Fibroblast of villous mesenchyme (primary cell): Measurements from ENCODE around the gene CELF2. TPM values are rescaled to one million over a fixed set of nuclear protein-coding genes. Genes with fewer than 3 reads are reported as not detected.

ENCODE experiments used
- DNase-seq: peaks from one replicate; pipeline ENCODE4 v3.0.0-alpha.2; 2010; ENCODE audit warnings: low read depth
- H3K4me3 ChIP-seq: 2 replicates; pipeline ENCODE4 v1.5.1; 2011; ENCODE audit warnings: low read depth, mild to moderate bottlenecking, low read length
- total RNA-seq: library from RNA; depleted of rRNA; stranded (reverse); fragments of >200 nt; gene quantifications from 2 replicates; pipeline ENCODE4 v1.2.3, GENCODE V29; 2012
- TF ChIP-seq, protein P1 (sequence below): IDR thresholded peaks from 2 replicates; pipeline ENCODE4 v1.5.1; 2012; ENCODE audit warnings: low read depth, mild to moderate bottlenecking, low read length; ENCODE audit not compliant: insufficient read depth

The CELF2 gene
- total RNA-seq, 1 donor, result 2.2 TPM

DNA sequence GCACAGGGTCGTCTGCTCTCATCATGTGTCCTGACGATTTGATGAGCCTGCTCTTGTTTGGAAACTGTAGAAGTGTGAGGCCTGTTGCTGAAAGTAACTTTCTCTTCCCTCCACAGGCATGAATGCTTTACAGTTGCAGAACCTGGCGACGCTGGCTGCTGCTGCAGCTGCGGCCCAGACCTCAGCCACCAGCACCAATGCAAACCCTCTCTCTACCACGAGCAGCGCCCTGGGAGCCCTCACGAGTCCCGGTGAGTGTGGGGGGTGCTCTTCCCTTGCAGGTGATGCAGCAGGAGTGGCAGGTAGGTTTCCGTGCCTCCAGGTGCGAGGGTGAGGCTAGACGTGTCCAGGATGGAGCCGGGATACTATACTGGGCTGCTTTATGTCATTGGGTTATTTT is 270.6 kb downstream of the CELF2 start:
- DNase-seq, result no peak
- H3K4me3 ChIP-seq, result no peak overlapping the region
- TF ChIP-seq, protein P1, sequence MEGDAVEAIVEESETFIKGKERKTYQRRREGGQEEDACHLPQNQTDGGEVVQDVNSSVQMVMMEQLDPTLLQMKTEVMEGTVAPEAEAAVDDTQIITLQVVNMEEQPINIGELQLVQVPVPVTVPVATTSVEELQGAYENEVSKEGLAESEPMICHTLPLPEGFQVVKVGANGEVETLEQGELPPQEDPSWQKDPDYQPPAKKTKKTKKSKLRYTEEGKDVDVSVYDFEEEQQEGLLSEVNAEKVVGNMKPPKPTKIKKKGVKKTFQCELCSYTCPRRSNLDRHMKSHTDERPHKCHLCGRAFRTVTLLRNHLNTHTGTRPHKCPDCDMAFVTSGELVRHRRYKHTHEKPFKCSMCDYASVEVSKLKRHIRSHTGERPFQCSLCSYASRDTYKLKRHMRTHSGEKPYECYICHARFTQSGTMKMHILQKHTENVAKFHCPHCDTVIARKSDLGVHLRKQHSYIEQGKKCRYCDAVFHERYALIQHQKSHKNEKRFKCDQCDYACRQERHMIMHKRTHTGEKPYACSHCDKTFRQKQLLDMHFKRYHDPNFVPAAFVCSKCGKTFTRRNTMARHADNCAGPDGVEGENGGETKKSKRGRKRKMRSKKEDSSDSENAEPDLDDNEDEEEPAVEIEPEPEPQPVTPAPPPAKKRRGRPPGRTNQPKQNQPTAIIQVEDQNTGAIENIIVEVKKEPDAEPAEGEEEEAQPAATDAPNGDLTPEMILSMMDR, result no peak

DNA sequence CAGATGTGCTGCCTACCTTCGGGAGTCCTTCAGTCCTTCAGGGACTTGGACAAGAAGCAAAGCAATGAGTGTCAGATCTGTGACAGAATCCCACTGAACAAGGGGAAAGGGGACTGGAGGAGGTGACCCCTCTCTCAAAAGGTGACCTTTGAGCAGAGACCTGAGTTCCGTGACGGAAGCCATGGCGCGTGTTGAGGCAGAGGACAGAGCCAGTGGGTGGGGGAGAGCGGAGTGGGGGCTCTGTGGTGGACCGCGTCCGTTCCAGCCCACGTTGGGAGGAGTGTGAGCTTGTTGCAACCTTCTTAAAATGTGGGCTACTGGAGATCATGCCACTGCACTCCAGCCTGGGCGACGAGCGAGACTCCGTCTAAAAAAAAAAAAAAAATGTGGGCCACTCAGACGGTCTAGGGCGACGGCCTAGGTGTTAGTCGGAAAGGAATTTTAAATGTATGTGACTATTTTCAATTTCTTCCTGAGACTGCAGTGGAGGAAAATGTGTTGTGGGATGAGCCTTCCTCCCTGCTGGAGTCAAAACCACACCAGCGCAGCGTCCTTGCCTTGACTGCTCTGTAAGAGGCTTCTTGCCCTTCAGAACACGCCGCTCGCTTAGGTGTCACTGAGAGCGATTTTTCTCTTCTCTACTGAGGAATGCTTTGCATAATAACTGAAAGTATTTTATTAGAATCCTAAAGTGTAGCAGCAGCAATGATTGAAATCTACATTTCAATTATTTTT is 272.7 kb downstream of the CELF2 start:
- TF ChIP-seq, protein P1, result no peak
- DNase-seq, result no peak
- H3K4me3 ChIP-seq, result no peak overlapping the region

DNA sequence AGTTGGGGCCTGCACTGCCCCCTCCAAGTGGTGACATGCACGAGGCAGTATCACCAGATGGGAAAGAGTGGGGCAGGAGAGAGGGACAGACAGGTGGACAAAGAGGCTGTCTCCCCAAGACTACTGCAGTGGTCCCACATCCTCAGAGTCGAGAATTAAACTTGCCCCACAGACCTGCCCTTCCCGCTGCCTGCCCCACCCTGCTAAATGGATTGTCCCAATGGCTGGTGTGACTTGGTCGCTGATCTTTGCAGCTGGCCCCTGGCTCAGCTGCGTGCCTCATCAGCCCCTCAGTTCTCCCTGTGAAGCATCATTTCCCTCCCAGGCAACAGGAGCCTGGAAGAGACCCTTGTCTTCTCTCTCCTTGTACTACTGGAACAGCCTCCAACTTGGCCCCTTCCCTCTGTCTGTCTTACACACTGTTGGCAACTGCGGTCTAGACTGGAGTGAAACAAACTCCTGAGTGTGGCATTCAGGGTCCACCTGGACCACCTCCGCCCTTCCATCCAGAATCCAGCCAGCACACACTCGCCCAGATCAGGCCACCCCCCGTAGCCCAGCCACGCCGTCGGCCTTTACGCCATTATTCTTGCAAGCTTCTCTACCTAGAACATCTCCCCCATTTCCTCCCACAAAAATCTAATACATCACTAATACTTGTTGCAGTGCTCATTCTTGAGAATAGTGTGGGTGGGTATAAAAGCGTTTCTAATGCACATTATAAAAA is 275.1 kb downstream of the CELF2 start:
- no peak overlapping the region for H3K4me3 ChIP-seq
- no peak for DNase-seq
- TF ChIP-seq, protein P1, result no peak

DNA sequence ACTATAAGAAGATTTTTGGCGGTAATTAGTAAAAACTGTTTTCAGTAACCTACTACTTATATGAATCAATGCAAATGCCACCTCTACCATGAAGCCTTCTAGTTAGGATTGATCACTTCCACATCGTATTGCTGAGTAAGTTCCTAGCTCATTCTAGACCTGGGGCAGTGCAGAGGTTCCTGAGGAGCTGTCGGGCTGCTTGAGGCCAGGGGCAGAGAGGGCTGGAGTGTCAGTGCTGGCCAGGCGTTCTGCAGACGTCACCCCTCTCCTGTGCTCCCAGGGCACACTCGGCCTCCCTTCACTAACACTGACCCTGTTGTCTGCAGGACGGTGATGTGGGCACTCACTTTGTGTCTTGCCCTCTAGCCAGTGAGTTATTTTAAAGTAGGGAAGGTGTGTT is 275.7 kb downstream of the CELF2 start:
- H3K4me3 ChIP-seq, result no peak overlapping the region
- TF ChIP-seq, protein P1, result no peak

DNA sequence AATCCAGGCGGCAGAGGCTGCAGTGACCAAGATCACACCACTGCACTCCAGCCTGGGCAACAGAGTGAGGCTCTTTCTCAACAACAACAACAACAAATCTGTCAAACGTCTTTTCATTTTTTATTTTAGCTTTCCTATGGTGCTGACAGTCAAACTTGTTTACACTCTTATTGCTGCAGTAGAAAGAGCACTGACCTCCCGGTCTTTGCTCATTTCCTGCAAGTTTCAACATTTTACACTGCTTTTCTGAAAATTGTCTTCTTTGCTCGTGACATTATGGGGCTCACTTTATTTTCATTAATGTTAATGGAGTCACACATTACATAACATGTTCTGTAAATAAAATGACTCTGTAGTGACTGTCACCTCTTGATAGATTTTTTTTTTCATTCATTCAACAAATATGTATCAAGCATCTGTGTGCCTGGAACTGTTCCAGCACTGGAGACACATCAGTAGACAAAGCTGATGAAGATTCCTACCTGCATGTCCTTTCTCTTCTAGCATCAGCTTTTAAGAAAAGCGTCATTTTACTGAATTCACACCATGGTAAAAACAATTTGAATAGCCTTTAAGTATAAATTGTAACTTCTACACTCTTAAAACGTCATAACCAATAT is 277.3 kb downstream of the CELF2 start:
- DNase-seq, result no peak
- TF ChIP-seq, protein P1, result no peak
- no peak overlapping the region for H3K4me3 ChIP-seq

More for the DNA sequence above, 275.7 kb downstream of the CELF2 start:
- DNase-seq, result no peak

DNA sequence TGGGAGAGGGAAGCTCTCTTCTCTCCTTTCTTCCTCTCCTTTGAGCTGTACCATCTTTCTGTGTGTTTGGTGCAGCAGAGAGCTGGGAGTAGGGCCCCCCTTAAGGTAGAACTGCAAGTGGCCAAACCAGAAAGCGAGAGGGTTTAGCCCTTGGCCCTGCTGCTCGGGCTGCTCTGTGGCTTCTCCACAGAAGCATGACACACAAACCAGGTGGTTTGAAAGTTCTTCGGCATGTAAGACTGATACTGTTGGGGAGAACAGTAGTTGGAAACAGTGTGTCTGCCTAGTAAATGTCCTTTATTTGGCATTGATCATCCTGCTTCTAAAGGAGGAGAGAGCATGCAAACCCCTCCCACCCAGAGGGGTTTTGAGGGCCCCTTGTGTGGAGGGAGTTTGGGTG is 277.8 kb downstream of the CELF2 start:
- TF ChIP-seq, protein P1, result no peak
- DNase-seq, result no peak
- no peak overlapping the region for H3K4me3 ChIP-seq
